ENCODE results near the gene AHNAK2.
"Not testable (repeated sequence)": the region's sequence is repeated elsewhere in the genome, so short reads cannot be mapped to it uniquely, and the experiment has no call there.

Gene AHNAK2

DNA sequence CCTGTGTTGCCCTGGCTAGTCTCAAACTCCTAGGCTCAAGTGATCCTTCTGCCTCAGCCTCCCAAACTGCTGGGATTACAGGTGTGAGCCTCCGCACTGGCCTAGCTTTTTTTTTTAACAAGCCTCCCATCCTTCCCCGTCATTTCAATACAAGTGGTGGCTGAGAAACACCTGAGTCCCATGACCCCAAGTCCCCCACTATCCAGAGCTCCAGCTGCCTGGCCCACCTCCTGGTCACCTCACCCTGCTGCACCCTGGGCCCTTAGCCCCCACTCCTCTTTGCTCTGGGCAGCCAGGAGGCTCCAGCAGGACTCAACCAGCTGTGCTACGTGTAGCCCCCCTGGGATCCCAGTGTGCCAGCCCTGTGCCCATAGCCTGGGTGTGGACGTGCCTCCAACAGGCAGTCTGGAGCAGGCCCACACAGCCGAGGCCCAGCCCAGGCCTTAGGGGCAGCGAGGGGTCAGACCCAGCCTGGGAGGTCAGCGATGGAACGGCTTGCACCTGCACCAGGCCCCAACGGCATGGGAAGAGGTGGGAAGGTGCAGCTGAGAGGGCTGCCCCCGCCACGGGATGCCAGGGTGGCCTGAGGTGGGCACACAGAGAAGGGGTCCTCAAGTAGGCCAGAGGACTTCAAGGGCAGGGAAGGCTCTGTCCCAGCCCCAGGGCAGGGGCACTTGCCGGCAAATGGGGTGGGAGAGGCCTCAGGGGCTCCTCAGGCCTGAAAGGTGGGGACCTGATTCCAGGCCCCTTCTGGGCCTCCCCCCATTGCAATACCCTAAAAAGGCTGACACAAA, 6.5 kb downstream of the AHNAK2 start:
- no peak for DNase-seq

DNA sequence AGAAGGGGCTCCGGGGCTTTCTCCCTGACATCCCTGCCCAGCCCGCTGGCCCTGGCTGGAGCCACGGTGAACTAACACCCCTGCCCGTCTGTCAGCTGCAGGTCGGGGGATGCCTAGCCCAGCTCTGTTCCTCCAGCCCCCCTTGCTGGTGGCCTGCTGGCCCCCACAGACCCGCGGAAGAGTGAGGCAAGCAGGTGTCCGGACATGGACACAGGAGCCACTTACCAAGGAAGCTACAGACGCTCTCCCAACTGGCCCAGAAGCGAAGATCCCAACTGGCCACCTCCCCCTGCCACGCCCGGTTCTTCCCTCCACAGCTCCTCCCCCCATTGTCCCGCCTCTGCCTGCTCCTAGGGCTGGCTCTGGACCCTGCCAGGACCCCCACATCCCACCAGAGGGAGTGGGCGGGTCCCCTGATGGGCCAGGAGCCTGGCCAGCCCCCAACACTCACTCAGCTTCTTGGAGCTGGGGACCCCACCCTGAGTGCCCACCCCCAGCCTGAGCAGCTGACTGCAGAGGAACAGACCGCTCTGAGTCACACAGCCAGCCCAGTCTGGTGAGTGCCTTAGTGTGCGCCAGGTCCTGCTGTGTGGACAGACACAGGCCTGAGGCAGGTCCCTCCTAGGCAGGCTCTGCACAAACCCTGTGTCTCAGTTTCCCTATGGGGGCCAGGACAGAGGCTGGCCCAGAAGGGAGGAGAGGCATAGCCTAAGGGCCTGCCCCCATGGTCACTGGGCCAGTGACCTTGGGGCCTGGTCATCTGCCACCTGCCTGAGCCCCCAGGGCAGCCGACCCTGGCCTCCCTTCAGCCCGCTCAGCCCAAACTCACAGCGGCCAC, 7.7 kb downstream of the AHNAK2 start:
- no peak for DNase-seq

DNA sequence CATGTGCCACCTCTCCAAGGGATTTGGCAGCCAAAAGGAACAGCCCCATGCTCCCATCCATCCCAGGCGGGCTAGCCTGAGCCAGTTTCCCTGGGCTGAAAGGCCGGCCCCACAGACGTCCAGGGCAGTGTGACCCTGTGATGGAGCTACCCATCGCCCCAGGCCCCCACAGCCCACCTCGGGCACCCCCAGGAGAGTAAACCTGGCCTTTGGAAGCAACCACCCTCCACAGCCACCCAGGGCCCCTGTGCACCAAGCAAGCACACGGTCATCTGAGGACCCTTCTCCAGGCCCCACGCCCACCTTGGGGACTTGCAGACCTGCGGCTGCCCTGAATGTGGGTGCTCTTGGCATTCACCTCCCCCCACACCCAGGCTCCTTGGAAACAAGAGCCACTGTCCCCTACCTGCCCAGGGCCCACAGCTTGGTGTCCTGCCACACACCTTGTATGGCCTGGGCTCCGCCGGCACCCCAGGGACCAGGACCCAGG, 8.4 kb downstream of the AHNAK2 start:
- DNase-seq, result no peak

GRCh38 chr14:104968541-104969401, 9.4 kb downstream of the AHNAK2 start:
- no peak for DNase-seq

DNA sequence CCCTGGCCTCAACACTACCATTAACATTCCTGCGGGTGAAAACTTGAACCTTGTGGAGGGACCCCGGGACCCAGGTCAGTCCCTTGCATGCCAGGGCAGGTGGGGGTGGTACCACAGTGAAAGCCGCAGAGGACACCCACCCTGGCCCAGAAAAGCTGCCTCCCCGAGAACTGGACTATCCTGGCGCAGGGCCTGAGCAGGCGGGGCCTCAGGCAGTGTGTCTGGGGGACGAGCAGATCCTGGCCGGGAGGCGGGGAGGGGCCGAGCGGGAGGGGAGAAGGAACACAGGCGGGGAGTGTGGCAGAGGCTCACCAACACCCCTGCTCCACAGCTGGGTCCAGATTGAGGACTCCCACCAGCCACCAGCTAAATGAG, 10.0 kb downstream of the AHNAK2 start:
- no peak for DNase-seq

GRCh38 chr14:104967386-104968152, 10.6 kb downstream of the AHNAK2 start:
- DNase-seq, result no peak

DNA sequence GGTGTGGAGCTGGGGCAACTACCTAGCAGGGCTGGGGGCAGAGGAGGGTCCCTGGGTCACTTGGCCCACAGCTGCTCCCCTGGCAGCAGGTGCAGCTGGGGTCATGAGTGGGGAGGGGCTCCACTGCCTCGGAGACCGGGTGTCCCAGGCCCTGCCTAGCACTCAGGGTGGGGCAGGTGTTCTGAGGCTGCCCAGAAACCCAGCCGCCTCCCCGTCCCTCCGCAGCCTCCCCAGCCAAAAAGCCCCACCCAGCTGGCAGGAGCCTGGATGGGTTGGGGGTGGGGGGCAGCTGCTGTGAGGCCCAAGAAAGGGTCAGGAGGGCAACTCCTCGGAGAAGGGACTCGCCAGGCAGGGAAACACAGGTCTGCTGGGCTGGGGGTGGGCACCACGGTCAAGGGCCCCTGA, 11.2 kb downstream of the AHNAK2 start:
- no peak for DNase-seq

- DNase-seq, result no peak
Observed at GRCh38 chr14:104966261-104966865, 11.8 kb downstream of the AHNAK2 start.

GRCh38 chr14:104965561-104966231, 12.5 kb downstream of the AHNAK2 start:
- no peak for DNase-seq

- DNase-seq, result no peak
Observed at GRCh38 chr14:104964546-104964945, 13.6 kb downstream of the AHNAK2 start.

- DNase-seq, result no peak
Observed at GRCh38 chr14:104957146-104958113, 20.7 kb downstream of the AHNAK2 start.

GRCh38 chr14:104956290-104956890, 21.8 kb downstream of the AHNAK2 start:
- DNase-seq, result no peak

- DNase-seq, result no peak
Observed at GRCh38 chr14:104955396-104955770, 22.8 kb downstream of the AHNAK2 start.

- DNase-seq, result no peak
Observed at GRCh38 chr14:104954746-104955395, 23.3 kb downstream of the AHNAK2 start.

DNA sequence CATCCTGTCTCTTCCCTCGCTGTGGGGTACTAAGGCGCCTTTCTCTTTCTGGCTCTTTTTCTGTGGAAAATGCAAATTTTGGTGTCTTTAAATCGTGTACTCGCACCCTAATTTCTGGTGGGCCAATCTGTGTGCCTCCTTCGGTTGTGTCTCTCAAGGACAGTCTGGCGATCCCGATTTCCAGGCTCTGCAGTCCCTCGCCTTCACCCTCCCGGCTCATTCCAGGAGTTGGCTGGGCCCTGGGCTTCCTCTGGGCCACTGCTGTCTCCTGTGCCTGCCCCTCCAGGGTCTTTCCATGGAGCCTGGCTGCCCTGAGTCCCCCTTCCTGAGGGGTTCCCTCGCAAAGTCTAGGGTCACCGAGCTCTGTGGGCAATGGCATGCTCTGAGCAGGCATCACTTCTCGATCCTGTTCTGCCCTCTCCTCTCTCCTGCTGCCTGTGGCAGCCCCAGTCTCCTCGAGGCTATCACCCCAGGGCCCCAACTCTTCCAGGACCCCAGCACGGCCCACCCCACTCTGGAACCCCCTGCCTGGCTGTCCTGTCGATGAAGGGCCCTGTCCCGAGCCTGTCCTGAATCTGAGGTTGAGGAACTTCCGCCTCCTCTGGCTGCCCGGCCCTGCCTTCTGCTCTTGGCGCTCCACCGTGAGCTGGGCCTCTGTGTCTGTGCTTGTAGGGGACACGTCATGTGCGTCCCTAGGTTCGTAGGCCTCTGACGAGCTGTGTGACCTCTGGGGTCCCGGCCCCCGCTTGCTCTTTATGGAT, 24.1 kb downstream of the AHNAK2 start:
- DNase-seq, result no peak

GRCh38 chr14:104953097-104953496, 25.1 kb downstream of the AHNAK2 start:
- no peak for DNase-seq

GRCh38 chr14:104951863-104952657, 26.1 kb downstream of the AHNAK2 start:
- DNase-seq, result not testable (repeated sequence)

Measured in CD4-positive, alpha-beta T cell treated with Interleukin-6 for 4 hours (primary cell).